HFF-Myc (cell line): Measurements from ENCODE around the gene ARFIP1.

Experiments
- DNase-seq: peaks from one replicate; pipeline ENCODE4 v3.0.0-alpha.2; 2011; ENCODE audit warnings: low read depth; ENCODE audit errors: extremely low read depth
- H3K4me3 ChIP-seq: replicated peaks from 2 replicates; pipeline ENCODE4 v1.5.1; 2011; ENCODE audit warnings: low read depth, mild to moderate bottlenecking, control low read depth, low read length
- CTCF ChIP-seq: IDR thresholded peaks from 2 replicates; pipeline ENCODE4 v1.5.1; 2012; ENCODE audit warnings: mild to moderate bottlenecking, low read depth, low read length, control low read depth; ENCODE audit errors: missing control alignments

The ARFIP1 gene

DNA sequence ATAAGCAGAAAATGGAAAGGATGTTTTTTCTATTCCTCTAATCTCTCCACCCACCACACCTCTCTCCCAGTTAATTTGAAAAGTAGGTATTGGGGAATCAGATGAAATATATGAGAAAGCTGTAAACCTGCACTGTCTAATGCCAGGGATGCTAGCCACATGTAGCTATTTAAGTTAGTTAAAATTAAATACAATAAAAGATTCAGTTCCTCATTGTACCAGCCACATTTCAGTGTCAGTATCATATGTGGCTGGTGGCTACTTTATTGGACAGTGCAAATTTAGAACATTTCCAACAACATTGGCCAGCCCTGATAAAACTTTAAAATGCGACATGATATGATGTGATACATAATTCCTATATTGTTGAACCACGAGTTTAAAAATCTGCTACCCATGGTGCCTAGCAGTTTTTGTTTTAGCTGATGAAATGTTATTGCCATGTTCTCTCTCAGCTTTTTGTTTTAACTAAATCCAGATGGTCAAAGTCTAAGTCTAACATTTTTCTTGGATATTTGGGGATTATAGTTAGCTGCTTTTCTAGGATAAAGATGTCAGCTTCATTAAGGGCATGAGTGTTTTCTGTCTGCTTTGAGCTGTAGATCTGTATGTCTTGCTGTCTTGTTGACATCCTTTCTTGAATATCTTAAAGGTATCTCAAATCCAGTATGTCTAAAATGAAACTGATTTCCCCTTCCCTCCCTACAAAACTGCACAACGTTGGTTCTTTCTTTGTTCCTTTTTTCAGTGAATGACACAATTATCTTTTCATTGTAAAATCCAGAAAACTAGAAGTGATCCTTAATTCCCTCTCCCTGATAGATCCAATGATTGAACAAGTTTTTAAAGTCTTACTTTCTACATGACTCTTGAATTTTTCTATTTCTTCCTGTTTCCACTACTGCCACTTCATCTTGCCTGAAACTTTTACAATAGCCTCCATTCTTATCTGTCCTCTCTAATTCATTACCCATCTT is 6.2 kb downstream of the ARFIP1 start:
- no peak overlapping the region for H3K4me3 ChIP-seq
- DNase-seq: no peak
- no peak for TF ChIP-seq CTCF

DNA sequence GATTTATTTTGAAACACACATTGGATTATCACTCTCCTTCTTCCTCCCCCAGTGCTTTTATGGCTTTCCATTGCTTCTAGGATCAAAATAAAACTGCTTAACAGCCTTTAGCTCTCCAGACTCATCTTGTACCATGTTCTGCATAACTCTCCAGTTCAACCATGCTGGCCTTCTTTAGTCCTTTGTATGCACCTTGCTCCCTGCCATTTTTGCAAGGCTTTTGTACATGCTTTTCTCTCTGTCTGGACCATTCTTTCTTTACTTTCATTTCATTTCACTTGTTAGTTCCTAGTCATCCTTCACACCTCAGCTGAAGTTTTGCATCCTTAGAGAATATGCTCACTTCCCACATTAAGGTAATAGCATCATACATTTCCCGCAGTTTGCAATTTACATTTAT is 6.9 kb downstream of the ARFIP1 start:
- no peak for DNase-seq
- no peak for TF ChIP-seq CTCF
- no peak overlapping the region for H3K4me3 ChIP-seq

DNA sequence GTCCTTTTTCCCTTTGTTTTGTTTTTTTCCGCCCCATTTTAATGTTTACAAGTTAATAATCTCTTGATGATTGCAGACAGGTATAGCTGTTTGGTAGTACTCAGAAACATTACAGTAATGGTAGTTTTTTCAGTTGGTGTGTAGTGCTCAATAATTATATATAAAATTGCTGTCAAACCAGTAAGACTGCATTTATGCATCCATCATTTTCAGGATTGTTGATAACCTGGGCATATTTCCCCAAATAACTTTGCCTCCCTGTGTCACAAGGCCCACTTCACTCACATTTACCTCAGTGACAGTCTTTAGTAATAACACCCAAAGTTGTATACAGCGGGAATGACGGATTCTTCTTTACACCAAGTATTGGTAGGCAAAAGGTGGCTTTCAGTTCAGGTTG is 16.1 kb downstream of the ARFIP1 start:
- no peak for TF ChIP-seq CTCF
- DNase-seq: no peak
- no peak overlapping the region for H3K4me3 ChIP-seq

DNA sequence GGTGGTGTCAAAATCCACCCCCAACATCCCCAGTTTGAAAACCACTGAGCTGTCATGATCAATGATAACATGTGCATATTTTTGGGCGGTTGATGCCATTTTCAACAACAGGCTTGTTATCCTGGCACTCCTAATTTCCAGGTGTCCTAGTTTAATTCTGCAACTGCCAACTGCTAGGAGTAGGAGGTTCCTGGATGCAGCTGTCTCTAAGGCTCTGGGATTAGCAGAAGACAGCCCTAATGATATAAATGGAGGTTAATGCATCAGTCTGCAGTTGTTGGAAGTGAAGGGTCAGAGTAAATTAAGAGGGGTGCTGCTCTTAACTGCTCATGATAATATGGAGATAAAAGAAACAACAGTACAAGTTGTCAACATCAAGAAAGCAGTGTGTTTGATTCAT is 23.8 kb downstream of the ARFIP1 start:
- no peak for TF ChIP-seq CTCF

GRCh38 chr4:152805071-152805650 is 25.4 kb downstream of the ARFIP1 start:
- DNase-seq: no peak
- no peak overlapping the region for H3K4me3 ChIP-seq
- no peak for TF ChIP-seq CTCF

More for the DNA sequence above, 23.8 kb downstream of the ARFIP1 start:
- no peak overlapping the region for H3K4me3 ChIP-seq
- DNase-seq: no peak

- no peak for TF ChIP-seq CTCF
- no peak overlapping the region for H3K4me3 ChIP-seq
- no peak for DNase-seq
Measured at GRCh38 chr4:152805818-152806217, 26.1 kb downstream of the ARFIP1 start.
